ENCODE measurements around the gene FBXO10. TPM values are rescaled to one million over a fixed set of nuclear protein-coding genes. Genes with fewer than 3 reads are reported as not detected.

FBXO10 gene
- total RNA-seq, 4 donors from 2014 or later = 6.6 to 17.5 (median 12.2) TPM

DNA sequence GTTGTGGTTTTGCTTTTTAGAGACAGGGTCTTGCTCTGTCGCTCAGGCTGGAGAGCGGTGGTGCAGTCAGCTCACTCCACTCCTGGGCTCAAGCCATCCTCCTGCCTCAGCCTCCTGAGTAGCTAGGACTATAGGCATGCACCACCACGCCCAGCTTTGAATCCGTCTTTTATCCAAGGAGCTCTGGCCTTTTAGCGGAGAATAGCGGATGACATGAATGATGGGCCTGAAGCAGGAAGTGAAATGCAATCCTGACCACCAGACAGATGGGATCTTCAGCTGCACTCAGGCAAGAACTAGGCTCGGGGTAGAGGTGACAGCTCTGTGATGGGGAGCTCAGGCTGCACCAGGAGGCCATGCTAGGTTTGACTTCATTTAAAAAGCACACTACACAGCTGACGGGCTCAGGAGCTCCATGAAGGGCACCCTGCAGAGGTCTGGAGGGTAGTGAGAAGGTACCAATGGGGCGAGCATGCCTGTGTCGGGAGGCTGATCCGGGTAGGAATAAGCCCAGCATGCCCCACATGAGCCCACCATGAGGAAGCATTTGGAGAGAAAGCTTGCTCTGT is 68.5 kb downstream of the FBXO10 start:
- peaks cover 7 to 11% of the 10 kb centered on the region in 2 donors for H3K36me3 ChIP-seq
- TF ChIP-seq POLR2A (IDR thresholded peaks at IDR 0.05) = no peak
- no peak for TF ChIP-seq CTCF (IDR thresholded peaks at IDR 0.05)
- no peaks in the 10 kb centered on the region for H3K27me3 ChIP-seq
- no peak overlapping the region for H3K4me3 ChIP-seq (replicated peaks in 1 of 3)
- intact Hi-C loops (cut with DNase I) = loop anchor here (10.0 kb wide), 1 partner anchor 147 kb away; the partner anchor contains the start of gene FRMPD1
- H3K27ac ChIP-seq = no peak overlapping the region
- H3K9me3 ChIP-seq = no peaks in the 10 kb centered on the region
- no peaks in the 10 kb centered on the region for H3K4me1 ChIP-seq
- no peak for DNase-seq
- WGBS, 2 donors = 95 to 98% methylated on average over 10 of the region's 11 CpGs

GRCh38 chr9:37504605-37505004 is 71.6 kb downstream of the FBXO10 start:
- H3K4me1 ChIP-seq = no peaks in the 10 kb centered on the region
- no peak overlapping the region for H3K27ac ChIP-seq
- H3K27me3 ChIP-seq = no peaks in the 10 kb centered on the region
- H3K4me3 ChIP-seq (replicated peaks in 1 of 3) = no peak overlapping the region
- no peak for DNase-seq
- intact Hi-C loops (cut with DNase I) = loop anchor here (10.0 kb wide), 1 partner anchor 150 kb away; the partner anchor contains the start of gene FRMPD1
- peaks cover 7 to 26% of the 10 kb centered on the region in 2 donors for H3K36me3 ChIP-seq
- WGBS, 2 donors = 92 to 94% methylated on average over 5 of the region's 5 CpGs
- TF ChIP-seq CTCF (IDR thresholded peaks at IDR 0.05) = no peak
- TF ChIP-seq POLR2A (IDR thresholded peaks at IDR 0.05) = no peak
- no peaks in the 10 kb centered on the region for H3K9me3 ChIP-seq

DNA sequence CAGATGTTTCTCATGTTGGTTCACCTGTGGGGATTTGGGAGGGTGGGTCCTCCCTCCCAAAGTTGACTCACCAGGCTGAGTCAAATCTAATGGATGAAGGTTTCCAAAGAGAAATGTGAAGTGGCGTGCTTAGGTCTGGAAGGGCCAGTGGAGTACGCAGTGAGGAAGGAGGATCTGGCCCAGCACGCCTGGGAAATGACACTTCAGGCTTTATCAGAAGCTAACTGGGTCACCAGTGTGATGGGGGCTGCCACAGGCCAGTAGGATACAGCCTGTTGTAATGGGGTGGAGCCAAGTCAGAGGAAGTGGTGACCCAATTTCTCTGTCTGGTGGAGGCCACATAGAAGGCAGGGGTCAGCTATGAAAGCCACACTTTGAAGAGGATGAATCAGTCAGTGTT is 72.4 kb downstream of the FBXO10 start:
- Histone ChIP-seq H3K36me3 (peaks cover 7 to 32% of the 10 kb centered on the region in 2 donors), H3K4me1 (no peaks in the 10 kb centered on the region), H3K4me3 (replicated peaks in 1 of 3) (no peak overlapping the region), H3K27ac (no peak overlapping the region), H3K27me3 (no peaks in the 10 kb centered on the region), H3K9me3 (no peaks in the 10 kb centered on the region)
- intact Hi-C loops (cut with DNase I) = loop anchor here (10.0 kb wide), 1 partner anchor 151 kb away; the partner anchor contains the start of gene FRMPD1
- no peak for DNase-seq
- 94 to 97% methylated on average over 3 of the region's 3 CpGs for WGBS, 2 donors
- TF ChIP-seq CTCF (IDR thresholded peaks at IDR 0.05) = no peak
- no peak for TF ChIP-seq POLR2A (IDR thresholded peaks at IDR 0.05)

DNA sequence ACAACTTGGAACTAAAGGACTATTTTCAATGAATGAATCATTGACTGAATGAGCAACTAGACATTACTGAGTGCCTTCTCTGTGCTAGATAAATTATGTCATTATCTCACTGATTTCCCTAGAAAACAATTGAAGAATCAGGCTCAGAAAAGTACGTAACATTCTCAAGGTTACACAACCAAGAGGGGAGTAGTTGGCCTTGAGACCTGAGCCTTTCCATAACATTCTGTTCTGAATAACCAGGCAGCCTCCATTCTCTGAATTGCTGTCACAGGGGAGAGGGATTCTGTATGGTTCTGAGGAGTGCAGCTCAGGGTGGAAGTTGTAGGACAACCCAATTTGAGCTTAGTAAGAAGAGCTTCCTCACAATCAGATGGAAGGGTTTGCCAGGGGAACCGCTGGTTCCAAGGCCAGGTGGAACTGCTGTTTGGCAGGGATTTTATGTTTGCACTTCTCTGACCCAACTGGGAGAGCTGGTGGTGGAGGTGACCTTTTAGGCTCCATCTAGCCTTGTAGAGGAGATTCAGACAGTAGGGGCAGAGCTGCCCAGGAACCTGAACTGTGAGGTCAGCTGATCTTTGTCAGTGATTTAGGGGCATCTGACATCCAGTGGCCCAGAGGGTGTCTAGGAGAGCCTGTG is 74.1 kb downstream of the FBXO10 start:
- no peak overlapping the region for H3K4me3 ChIP-seq (replicated peaks in 1 of 3)
- H3K4me1 ChIP-seq = no peaks in the 10 kb centered on the region
- DNase-seq = no peak
- H3K9me3 ChIP-seq = no peaks in the 10 kb centered on the region
- peaks cover 16 to 42% of the 10 kb centered on the region in 2 donors for H3K36me3 ChIP-seq
- no peak overlapping the region for H3K27ac ChIP-seq
- H3K27me3 ChIP-seq = no peaks in the 10 kb centered on the region
- no peak for TF ChIP-seq CTCF (IDR thresholded peaks at IDR 0.05)
- TF ChIP-seq POLR2A (IDR thresholded peaks at IDR 0.05) = no peak
- intact Hi-C loops (cut with DNase I) = loop anchor here (10.0 kb wide), 1 partner anchor 153 kb away; the partner anchor contains the start of gene FRMPD1
- WGBS, 2 donors = 68 to 75% methylated on average over 2 of the region's 2 CpGs

GRCh38 chr9:37499297-37499696 is 76.9 kb downstream of the FBXO10 start:
- WGBS, 2 donors = 87 to 91% methylated on average over 6 of the region's 6 CpGs
- Histone ChIP-seq H3K27ac (no peak overlapping the region), H3K9me3 (no peaks in the 10 kb centered on the region), H3K4me1 (no peaks in the 10 kb centered on the region), H3K36me3 (peaks cover 34 to 55% of the 10 kb centered on the region in 2 donors), H3K27me3 (no peaks in the 10 kb centered on the region), H3K4me3 (replicated peaks in 1 of 3) (no peak overlapping the region)
- intact Hi-C loops (cut with DNase I) = no loop called here
- no peak for DNase-seq
- TF ChIP-seq POLR2A (IDR thresholded peaks at IDR 0.05) = no peak
- no peak for TF ChIP-seq CTCF (IDR thresholded peaks at IDR 0.05)

All from thyroid gland (tissue), 4 donors.